Activated CD4-positive, alpha-beta T cell treated with anti-CD3 and anti-CD28 coated beads for 36 hours (primary cell): ENCODE results near the gene MS4A1. TPM values are rescaled to one million over a fixed set of nuclear protein-coding genes. Genes with fewer than 3 reads are reported as not detected.
"Not testable (repeated sequence)": the region's sequence is repeated elsewhere in the genome, so short reads cannot be mapped to it uniquely, and the experiment has no call there.

Source experiments
- ATAC-seq: fragments of 200-7000 bp; cut with Tn5 transposase; one replicate; pipeline ENCODE4 v1.10.0; 2021; ENCODE audit warnings: mild to moderate bottlenecking, moderate library complexity
- CTCF ChIA-PET: fragments of 350-600 bp; sonication (Branson Sonifier 250); formaldehyde crosslinking; loops from one replicate; lab custom pipeline; 2021; ENCODE audit warnings: antibody characterized with exemption; lab: Charles Lee
- POLR2A ChIA-PET: fragments of 350-600 bp; sonication (Branson Sonifier 250); formaldehyde crosslinking; loops from one replicate; lab custom pipeline; 2021; ENCODE audit warnings: antibody characterized with exemption, inconsistent platforms; lab: Charles Lee
- DNase-seq: peaks from one replicate; pipeline ENCODE4 v3.0.0-alpha.2; 2020
- H3K27ac Mint-ChIP-seq: one replicate; pipeline ENCODE4 v1.8.0; 2021; ENCODE audit warnings: mixed read lengths
- H3K27me3 Mint-ChIP-seq: one replicate; pipeline ENCODE4 v1.8.0; 2021; ENCODE audit warnings: mixed read lengths
- H3K36me3 Mint-ChIP-seq: one replicate; pipeline ENCODE4 v1.8.0; 2021; ENCODE audit warnings: low read depth, mixed read lengths
- H3K4me1 Mint-ChIP-seq: one replicate; pipeline ENCODE4 v1.8.0; 2021; ENCODE audit warnings: mixed read lengths
- H3K4me3 Mint-ChIP-seq: one replicate; pipeline ENCODE4 v1.8.0; 2021; ENCODE audit warnings: mild to moderate bottlenecking, moderate library complexity, mixed read lengths
- H3K9me3 Mint-ChIP-seq: one replicate; pipeline ENCODE4 v1.8.0; 2021; ENCODE audit warnings: low read depth, mixed read lengths
- intact Hi-C, 2 experiments: fragments of 100-400 bp; cut with DNase I in 1 of 2; cut with micrococcal nuclease in 1 of 2; formaldehyde crosslinking; loops; one replicate each; pipeline versions ENCODE4 v1.14.2 to v1.15.1; 2022 to 2024; cut with DNase I, micrococcal nuclease
- total RNA-seq, 2 experiments: library from RNA; stranded (reverse); gene quantifications; one replicate each; pipeline ENCODE4 v1.2.3, GENCODE V29; 2021

MS4A1 gene
- total RNA-seq = not detected

DNA sequence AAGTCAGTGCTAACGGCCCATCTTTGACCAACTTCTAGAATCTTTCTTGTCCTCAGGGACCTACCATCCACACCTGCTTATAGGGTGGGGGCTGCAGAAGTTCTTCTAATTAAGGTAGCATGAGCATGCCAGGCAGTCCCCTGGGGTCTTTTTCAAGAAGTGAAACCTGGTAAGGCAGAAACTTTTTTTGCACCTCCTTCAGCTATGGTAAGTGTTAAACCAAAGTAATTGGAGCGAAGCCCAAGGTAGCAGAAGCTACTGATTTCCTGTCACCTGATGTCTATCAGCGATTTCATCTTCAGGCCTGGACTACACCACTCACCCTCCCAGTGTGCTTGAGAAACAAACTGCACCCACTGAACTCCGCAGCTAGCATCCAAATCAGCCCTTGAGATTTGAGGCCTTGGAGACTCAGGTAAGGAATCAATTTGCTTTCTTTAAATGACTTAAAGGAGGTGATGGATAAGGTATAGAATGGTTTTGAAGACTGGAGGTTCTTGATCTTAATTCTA is at the start of gene MS4A1:
TSS of gene MS4A1 (plus strand) at position 317 of the 512 bp plus-strand sequence. CDS start 6,528 bp downstream, outside the sequence.
- H3K9me3 Mint-ChIP-seq = no peaks in the 10 kb centered on the region
- ATAC-seq (no peak), DNase-seq (no peak)
- no peak within 1 kb of the TSS for H3K4me3 Mint-ChIP-seq
- CTCF ChIA-PET = no interaction called here
- no peaks in the 10 kb centered on the region for H3K36me3 Mint-ChIP-seq
- peaks cover 8% of the 10 kb centered on the region for H3K4me1 Mint-ChIP-seq
- POLR2A ChIA-PET = no interaction called here
- no peak within 1 kb of the TSS for H3K27ac Mint-ChIP-seq
- H3K27me3 Mint-ChIP-seq = peaks cover 7% of the 10 kb centered on the region
- intact Hi-C loops = no loop called here

GRCh38 chr11:60420015-60420414 is 35.6 kb upstream of the MS4A1 start:
- Mint-ChIP-seq H3K36me3 (no peaks in the 10 kb centered on the region), H3K4me3 (no peak overlapping the region), H3K27me3 (peaks cover 10% of the 10 kb centered on the region), H3K4me1 (no peaks in the 10 kb centered on the region), H3K9me3 (no peaks in the 10 kb centered on the region), H3K27ac (no peak overlapping the region)
- ChIA-PET CTCF (no interaction called here), POLR2A (no interaction called here)
- DNase-seq (no peak), ATAC-seq (no peak)
- intact Hi-C loops = no loop called here

GRCh38 chr11:60422609-60423008 is 33.0 kb upstream of the MS4A1 start:
- ChIA-PET CTCF (interaction anchor here (0.5 to 0.6 kb wide), 2 partner anchors 175 to 599 kb away, joined by 3 to 5 read pairs; no protein-coding TSS in a partner anchor), POLR2A (no interaction called here)
- Mint-ChIP-seq H3K4me1 (no peaks in the 10 kb centered on the region), H3K27me3 (peaks cover 2% of the 10 kb centered on the region), H3K9me3 (no peaks in the 10 kb centered on the region), H3K36me3 (no peaks in the 10 kb centered on the region), H3K4me3 (no peak overlapping the region), H3K27ac (no peak overlapping the region)
- no peak for DNase-seq
- intact Hi-C loops = no loop called here
- ATAC-seq = no peak

DNA sequence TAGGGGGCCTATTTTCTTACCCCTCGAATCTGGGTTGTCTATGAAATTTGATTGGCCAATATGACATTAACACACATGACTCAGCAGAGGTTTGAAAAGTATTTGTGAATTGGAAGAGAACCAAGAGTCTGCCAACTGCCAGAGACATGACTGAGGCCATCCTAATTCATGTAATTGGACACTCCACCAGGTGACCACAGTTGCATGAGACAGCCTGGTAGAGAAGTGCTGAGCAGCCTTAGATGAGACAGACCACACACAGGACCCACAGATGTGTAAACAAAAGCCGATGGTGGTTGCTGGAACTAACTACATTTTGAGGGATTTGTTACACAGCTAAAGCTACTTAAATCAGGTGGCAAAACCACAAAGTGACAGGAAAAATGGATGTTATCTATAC is 27.1 kb upstream of the MS4A1 start:
- no peak overlapping the region for H3K4me3 Mint-ChIP-seq
- H3K27ac Mint-ChIP-seq = no peak overlapping the region
- ChIA-PET POLR2A (no interaction called here), CTCF (no interaction called here)
- intact Hi-C loops = no loop called here
- H3K27me3 Mint-ChIP-seq = peaks cover 18% of the 10 kb centered on the region
- H3K4me1 Mint-ChIP-seq = no peaks in the 10 kb centered on the region
- H3K36me3 Mint-ChIP-seq = no peaks in the 10 kb centered on the region
- DNase-seq = no peak
- no peak for ATAC-seq
- no peaks in the 10 kb centered on the region for H3K9me3 Mint-ChIP-seq

GRCh38 chr11:60429272-60429671 is 26.4 kb upstream of the MS4A1 start, which contains the start of gene MS4A5:
Gene MS4A5, plus strand, starts transcription at chr11:60429572. Its CDS starts 103 bp downstream, at chr11:60429675.
- Mint-ChIP-seq H3K4me3 (no peak within 1 kb of the TSS), H3K27ac (no peak within 1 kb of the TSS), H3K36me3 (no peaks in the 10 kb centered on the region), H3K9me3 (no peaks in the 10 kb centered on the region), H3K27me3 (peaks cover 19% of the 10 kb centered on the region), H3K4me1 (no peaks in the 10 kb centered on the region)
- no peak for DNase-seq
- POLR2A ChIA-PET = no interaction called here
- intact Hi-C loops = no loop called here
- no peak for ATAC-seq
- CTCF ChIA-PET = no interaction called here

DNA sequence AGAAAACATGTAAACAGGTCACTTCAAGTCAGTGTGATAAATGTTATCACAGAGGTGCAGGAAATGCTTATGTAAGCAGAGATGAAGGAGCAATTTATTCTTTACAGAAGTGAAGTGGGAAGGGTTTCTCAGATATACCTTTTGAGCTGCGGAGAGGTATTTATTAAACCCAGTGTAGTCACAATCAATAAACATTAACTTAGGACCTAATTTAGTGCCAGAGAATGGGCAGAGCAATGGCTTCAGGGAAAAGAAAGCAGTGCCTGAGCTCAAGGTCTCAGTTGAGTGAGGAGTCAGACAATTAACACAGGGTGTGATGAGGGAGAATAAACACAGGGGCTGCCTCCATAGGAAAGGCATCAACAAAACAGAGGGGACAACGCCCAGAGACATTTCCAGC is 24.4 kb upstream of the MS4A1 start:
- DNase-seq = no peak
- CTCF ChIA-PET = interaction anchor here (1.1 kb wide), 1 partner anchor 66 kb away, joined by 3 read pairs; no protein-coding TSS in a partner anchor

GRCh38 chr11:60433401-60433800 is 22.2 kb upstream of the MS4A1 start:
- DNase-seq (no peak), ATAC-seq (no peak)
- H3K27me3 Mint-ChIP-seq = peaks cover 11% of the 10 kb centered on the region
- intact Hi-C loops = no loop called here
- H3K4me3 Mint-ChIP-seq = no peak overlapping the region
- no peak overlapping the region for H3K27ac Mint-ChIP-seq
- H3K36me3 Mint-ChIP-seq = no peaks in the 10 kb centered on the region
- H3K9me3 Mint-ChIP-seq = no peaks in the 10 kb centered on the region
- no peaks in the 10 kb centered on the region for H3K4me1 Mint-ChIP-seq
- CTCF ChIA-PET = no interaction called here
- POLR2A ChIA-PET = no interaction called here

More for the DNA sequence above, 24.4 kb upstream of the MS4A1 start:
- Mint-ChIP-seq H3K4me3 (no peak overlapping the region), H3K9me3 (no peaks in the 10 kb centered on the region), H3K36me3 (no peaks in the 10 kb centered on the region), H3K4me1 (no peaks in the 10 kb centered on the region), H3K27ac (no peak overlapping the region), H3K27me3 (peaks cover 19% of the 10 kb centered on the region)
- POLR2A ChIA-PET = no interaction called here
- intact Hi-C loops = no loop called here
- ATAC-seq = no peak

DNA sequence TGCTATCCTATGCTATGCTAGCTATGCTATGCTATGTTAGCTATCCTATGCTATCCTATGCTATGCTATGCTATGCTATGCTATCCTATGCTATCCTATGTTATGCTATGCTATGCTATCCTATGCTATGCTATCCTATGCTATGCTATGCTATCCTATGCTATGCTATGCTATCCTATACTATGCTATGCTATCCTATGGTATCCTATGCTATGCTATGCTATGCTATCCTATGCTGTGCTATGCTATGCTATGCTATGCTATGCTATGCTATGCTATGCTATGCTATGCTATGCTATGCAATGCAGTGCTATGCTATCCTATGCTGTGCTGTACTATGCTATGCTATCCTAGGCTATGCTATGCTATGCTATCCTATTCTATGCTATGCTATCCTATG is 8.6 kb upstream of the MS4A1 start:
- Mint-ChIP-seq H3K27ac (no peak overlapping the region), H3K27me3 (no peaks in the 10 kb centered on the region), H3K36me3 (no peaks in the 10 kb centered on the region), H3K4me1 (peaks cover 12% of the 10 kb centered on the region), H3K9me3 (no peaks in the 10 kb centered on the region), H3K4me3 (no peak overlapping the region)
- intact Hi-C loops = no loop called here
- DNase-seq = no peak
- ChIA-PET CTCF (no interaction called here), POLR2A (no interaction called here)
- no peak for ATAC-seq

- DNase-seq = no peak
- no peaks in the 10 kb centered on the region for H3K27me3 Mint-ChIP-seq
- POLR2A ChIA-PET = no interaction called here
- CTCF ChIA-PET = no interaction called here
- intact Hi-C loops = no loop called here
- no peaks in the 10 kb centered on the region for H3K36me3 Mint-ChIP-seq
- H3K27ac Mint-ChIP-seq = no peak overlapping the region
- H3K4me1 Mint-ChIP-seq = peaks cover 12% of the 10 kb centered on the region
- H3K4me3 Mint-ChIP-seq = no peak overlapping the region
- no peaks in the 10 kb centered on the region for H3K9me3 Mint-ChIP-seq
- ATAC-seq = no peak
Measured at GRCh38 chr11:60447846-60448245, 7.8 kb upstream of the MS4A1 start.

DNA sequence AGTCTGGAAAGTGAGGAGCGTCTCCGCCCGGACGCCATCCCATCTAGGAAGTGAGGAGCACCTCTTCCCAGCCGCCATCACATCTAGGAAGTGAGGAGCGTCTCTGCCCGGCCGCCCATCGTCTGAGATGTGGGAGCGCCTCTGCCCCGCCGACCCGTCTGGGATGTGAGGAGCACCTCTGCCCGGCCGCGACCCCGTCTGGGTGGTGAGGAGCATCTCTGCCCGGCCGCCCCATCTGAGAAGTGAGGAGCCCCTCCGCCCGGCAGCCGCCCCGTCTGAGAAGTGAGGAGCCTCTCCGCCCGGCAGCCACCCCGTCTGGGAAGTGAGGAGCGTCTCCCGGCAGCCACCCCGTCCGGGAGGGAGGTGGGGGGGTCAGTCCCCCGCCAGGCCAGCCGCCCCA is 4.5 kb upstream of the MS4A1 start:
- POLR2A ChIA-PET, H3K27me3 Mint-ChIP-seq, H3K4me1 Mint-ChIP-seq, H3K36me3 Mint-ChIP-seq, intact Hi-C loops, H3K27ac Mint-ChIP-seq, H3K4me3 Mint-ChIP-seq, CTCF ChIA-PET, ATAC-seq, DNase-seq, H3K9me3 Mint-ChIP-seq: not testable (repeated sequence)

GRCh38 chr11:60454212-60454611 is 1.4 kb upstream of the MS4A1 start:
- no peaks in the 10 kb centered on the region for H3K36me3 Mint-ChIP-seq
- POLR2A ChIA-PET = no interaction called here
- CTCF ChIA-PET = no interaction called here
- intact Hi-C loops = no loop called here
- peaks cover 7% of the 10 kb centered on the region for H3K27me3 Mint-ChIP-seq
- H3K4me3 Mint-ChIP-seq = no peak overlapping the region
- H3K27ac Mint-ChIP-seq = no peak overlapping the region
- DNase-seq = no peak
- no peaks in the 10 kb centered on the region for H3K9me3 Mint-ChIP-seq
- ATAC-seq = no peak
- peaks cover 8% of the 10 kb centered on the region for H3K4me1 Mint-ChIP-seq

GRCh38 chr11:60457576-60457975 is 1.9 kb downstream of the MS4A1 start:
- DNase-seq (no peak), ATAC-seq (no peak)
- H3K27ac Mint-ChIP-seq = no peak overlapping the region
- H3K4me3 Mint-ChIP-seq = no peak overlapping the region
- H3K9me3 Mint-ChIP-seq = no peaks in the 10 kb centered on the region
- ChIA-PET POLR2A (no interaction called here), CTCF (no interaction called here)
- H3K27me3 Mint-ChIP-seq = peaks cover 7% of the 10 kb centered on the region
- intact Hi-C loops = no loop called here
- no peaks in the 10 kb centered on the region for H3K36me3 Mint-ChIP-seq
- peaks cover 8% of the 10 kb centered on the region for H3K4me1 Mint-ChIP-seq
